ENCODE data around the gene ADAMTS6.

ADAMTS6 gene

DNA sequence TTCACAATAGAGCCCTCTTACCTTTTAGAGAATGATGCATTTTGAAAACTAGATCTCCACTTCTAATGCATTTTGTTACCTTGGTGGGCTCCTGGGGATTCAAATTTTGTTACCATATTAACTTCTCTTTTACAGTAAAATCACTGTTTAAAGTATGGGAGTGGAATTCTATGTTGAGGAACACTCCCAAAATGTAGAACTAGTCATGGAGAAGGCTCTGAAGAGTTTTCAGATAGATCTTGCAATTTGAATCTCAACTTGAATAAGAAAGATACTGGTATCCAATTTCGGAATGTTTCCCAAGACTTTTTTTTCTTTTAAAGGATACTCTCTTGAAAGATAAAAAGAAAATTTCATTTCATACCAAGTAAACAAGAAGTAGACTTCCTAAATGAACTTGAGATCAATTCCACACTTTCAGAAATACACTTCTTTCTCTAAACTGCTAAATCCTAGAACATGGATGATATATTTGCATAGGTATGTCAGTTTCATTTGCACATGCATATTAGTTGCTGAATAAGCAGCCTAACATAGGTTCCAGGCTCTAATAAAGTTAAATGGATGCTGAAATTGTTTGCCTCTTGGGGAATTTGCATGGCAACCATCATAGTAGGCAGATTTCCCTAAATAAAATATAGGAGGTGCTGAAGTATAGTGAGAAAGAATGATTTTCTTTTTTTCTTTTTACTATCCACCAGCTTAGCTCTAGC lies 205.4 kb downstream of the ADAMTS6 start:
- no peak for DNase-seq

DNA sequence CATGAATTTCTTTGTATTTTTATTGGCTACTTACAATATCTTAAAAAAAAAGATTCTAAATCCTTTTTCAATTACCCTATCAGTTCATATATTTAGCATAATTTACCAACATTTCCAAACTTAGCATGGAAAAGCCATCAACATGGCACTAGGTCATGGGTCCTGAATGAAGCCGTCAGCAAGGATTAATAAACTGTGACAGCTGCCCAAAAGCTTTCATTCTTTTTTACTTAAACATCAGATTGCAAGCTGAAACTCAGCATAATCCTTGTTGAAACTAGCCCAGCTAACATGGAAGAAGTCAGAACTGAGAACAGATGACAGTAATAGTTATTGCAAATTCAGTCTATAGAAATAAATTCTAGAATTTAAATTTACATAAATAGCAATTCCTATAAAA lies 209.8 kb downstream of the ADAMTS6 start:
- peak; percentile 9 for DNase-seq

GRCh38 chr5:65268525-65268924 lies 213.2 kb downstream of the ADAMTS6 start:
- DNase-seq: no peak

GRCh38 chr5:65264420-65264819 lies 217.3 kb downstream of the ADAMTS6 start:
- DNase-seq: no peak

- DNase-seq: no peak
Observed at GRCh38 chr5:65263321-65263720, 218.4 kb downstream of the ADAMTS6 start.

- no peak for DNase-seq
Observed at GRCh38 chr5:65262649-65263059, 219.1 kb downstream of the ADAMTS6 start.

DNA sequence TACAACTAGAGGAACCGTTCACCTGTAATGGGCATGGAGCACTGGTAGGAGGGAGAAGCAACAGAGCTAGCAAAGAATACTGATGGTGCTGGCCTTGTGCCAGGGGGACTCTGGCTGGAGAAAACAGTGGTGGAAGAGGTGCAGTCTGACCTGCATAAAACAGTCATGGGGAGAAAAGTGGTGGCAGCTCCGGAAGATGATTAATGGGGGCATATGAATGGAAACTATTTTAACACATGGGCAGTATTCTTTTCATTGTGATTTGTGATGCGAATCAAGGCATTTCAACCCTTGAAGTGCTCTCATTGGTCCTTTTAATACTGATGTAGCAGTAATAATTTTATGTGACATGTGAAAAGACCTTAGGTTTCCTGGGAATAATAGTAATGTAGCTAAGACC lies 219.6 kb downstream of the ADAMTS6 start:
- DNase-seq: no peak

GRCh38 chr5:65261499-65261898 lies 220.2 kb downstream of the ADAMTS6 start:
- DNase-seq: no peak

- DNase-seq: no peak
Observed at GRCh38 chr5:65255294-65255693, 226.4 kb downstream of the ADAMTS6 start.

GRCh38 chr5:65252977-65253376 lies 228.7 kb downstream of the ADAMTS6 start:
- no peak for DNase-seq

DNA sequence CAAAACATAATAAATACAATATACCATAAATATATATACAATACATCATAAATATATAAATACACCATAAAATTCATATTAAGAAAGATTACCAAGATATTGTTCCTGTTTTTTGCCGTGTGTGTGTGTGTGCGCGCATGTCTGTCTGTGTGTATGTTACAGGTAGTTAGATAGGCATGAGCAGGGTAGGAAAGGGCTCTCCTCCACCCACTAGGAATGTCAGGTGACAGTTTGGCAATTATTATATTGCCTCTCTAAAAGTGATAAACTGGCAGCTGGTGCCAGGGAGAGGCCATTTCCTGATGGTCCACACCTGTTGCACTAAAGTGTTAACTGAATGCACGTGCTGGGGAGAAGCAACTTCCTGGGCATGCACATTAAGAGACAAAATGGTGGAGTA lies 232.8 kb downstream of the ADAMTS6 start:
- no peak for DNase-seq

- DNase-seq: no peak
Observed at GRCh38 chr5:65247594-65247993, 234.1 kb downstream of the ADAMTS6 start.

GRCh38 chr5:65246741-65247140 lies 235.0 kb downstream of the ADAMTS6 start:
- DNase-seq: no peak

GRCh38 chr5:65244031-65244430 lies 237.7 kb downstream of the ADAMTS6 start:
- DNase-seq: no peak

DNA sequence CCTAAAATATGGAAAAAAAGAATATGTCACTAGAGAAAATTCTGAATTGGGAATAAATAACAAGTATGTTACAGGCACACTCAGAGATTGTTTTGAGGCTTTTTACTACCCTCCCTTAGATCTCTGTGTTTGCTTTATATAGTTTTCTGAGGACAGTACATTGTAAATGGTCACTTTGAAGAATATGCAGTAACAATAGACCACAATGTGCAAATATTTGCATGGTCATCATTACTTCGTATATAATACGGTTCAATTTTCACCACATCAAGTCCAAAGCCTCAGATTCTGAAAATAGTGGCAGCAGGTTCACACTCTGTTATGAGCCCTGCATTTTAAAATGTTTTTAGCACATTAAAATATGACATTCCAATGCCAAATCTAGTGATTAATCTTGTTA lies 238.6 kb downstream of the ADAMTS6 start:
- no peak for DNase-seq

DNA sequence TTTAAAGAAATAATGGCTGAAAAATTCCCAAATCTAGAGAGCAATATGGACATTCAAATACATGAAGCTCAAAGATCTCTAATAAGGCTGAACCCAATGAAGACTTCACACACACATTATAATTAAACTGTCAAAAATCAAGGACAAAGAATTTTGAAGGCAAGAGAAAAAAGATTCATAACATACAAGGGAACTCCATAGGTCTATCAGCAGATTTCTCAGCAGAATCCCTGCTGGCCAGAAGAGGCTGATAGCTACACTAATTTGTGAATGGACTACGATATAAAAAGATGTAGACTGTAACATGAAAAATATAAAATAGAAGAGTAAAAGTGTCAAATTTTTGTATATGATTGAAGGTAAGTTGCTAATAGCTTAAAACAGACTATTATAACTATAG lies 251.9 kb downstream of the ADAMTS6 start:
- no peak for DNase-seq

- no peak for DNase-seq
Observed at GRCh38 chr5:65213921-65214525, 267.7 kb downstream of the ADAMTS6 start.

GRCh38 chr5:65209341-65209740 lies 272.4 kb downstream of the ADAMTS6 start:
- DNase-seq: no peak

GRCh38 chr5:65204966-65205365 lies 276.8 kb downstream of the ADAMTS6 start:
- DNase-seq: no peak

DNA sequence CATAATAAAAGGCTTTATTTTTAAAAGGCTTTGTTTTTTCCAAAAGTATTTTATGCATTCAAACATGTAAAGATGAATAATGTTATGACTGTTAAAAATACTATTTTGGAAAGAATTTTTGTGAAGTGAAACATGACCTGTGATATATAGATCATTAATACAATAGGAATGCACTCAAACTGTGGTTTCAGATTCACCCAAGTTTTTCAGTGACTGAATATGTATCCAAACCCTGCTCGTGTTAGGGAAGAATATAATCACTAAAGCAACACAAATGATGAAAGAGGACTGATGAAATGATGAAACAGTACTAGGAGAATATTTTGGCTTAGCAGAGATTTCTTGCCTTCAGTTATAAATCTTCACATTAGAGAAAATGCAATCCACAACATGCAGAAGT lies 278.0 kb downstream of the ADAMTS6 start:
- DNase-seq: no peak

DNA sequence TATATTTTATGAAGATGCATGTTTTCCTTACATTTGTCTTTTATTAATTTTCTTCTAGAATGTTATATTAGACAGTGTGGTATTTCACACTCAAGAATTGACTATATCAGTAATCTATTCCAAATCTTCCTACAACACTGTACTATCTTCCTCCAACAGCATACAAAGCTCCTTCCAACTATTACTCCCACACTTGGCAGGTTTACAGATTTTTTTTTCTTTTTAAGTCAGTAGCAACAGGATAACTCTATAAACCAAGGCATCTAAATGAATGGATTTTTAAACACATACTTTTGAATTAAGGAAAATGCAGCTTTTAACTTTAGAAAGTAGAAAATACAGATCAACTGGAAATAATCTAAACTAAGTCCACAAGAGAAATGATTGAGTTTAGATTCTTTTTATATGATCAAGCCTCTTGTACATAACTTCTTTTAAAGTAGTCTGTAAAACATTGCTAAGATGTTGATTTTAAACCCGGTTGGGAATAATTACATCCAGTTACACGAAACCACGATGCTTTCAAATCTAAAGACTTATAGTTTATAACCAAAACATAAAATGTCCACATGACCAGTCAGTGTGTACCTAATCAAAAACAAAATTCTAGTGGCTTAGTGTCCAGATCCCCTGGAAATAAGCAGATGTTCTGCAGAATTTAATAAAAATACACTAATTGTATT lies 281.6 kb downstream of the ADAMTS6 start:
- DNase-seq: no peak

DNA sequence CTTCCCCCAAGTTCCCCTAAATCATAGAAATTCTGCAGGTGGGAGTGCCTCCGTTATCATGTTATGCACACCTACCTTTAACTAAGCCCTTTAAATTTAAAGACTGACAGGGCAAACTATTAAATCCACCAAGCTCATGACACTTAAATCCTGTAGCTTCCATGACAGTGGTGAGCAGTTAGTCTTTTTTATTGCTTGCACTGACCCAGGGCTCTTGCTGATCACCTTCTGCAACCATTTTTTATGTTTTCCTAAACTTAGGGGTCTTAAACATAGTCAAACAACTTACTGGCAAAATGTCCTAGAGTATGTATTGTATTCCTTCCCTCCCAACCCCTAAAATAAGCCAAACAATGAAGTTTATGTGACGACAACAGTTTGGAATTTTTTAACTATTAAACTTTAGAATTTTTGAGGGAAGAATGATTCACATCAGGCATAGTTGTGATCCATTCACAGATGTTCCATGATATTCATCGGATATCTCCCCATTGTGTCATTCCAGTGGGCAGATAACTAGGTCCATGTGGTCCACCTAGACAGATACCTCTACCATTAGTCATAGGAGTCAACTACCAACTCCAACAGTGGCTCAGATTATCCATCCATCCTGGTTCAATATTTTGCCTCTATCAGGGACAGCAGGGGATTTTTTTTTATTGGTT lies 283.1 kb downstream of the ADAMTS6 start:
- no peak for DNase-seq

GRCh38 chr5:65197531-65198455 lies 283.9 kb downstream of the ADAMTS6 start:
- DNase-seq: no peak
